ENCODE data around the gene SOX8.
"Not testable (repeated sequence)": the region's sequence is repeated elsewhere in the genome, so short reads cannot be mapped to it uniquely, and the experiment has no call there.

The SOX8 gene

GRCh38 chr16:947255-947921 lies 34.2 kb upstream of the SOX8 start:
- no peak overlapping the region for H3K4me3 ChIP-seq (ENCODE audit: low read depth, low read length, poor library complexity, severe bottlenecking)
- H3K79me2 ChIP-seq (ENCODE audit: insufficient read depth, low read length), result no peaks in the 10 kb centered on the region
- H3K4me1 ChIP-seq (ENCODE audit: insufficient read depth, low read length, severe bottlenecking), result no peaks in the 10 kb centered on the region
- H3K9me3 ChIP-seq (ENCODE audit: low read length), result no peaks in the 10 kb centered on the region; the same call in 1 of the 2 replicates
- TF ChIP-seq CTCF (IDR thresholded peaks at IDR 0.05; ENCODE audit: low read length) (no peak), EZH2 (IDR thresholded peaks at IDR 0.05; ENCODE audit: borderline replicate concordance, low read length) (no peak)
- no peaks in the 10 kb centered on the region for H4K20me1 ChIP-seq (ENCODE audit: insufficient read depth, low read length)
- H3K36me3 ChIP-seq (ENCODE audit: insufficient read depth, low read length), result no peaks in the 10 kb centered on the region
- no peak overlapping the region for H3K27ac ChIP-seq (ENCODE audit: low read depth, low read length, poor library complexity, severe bottlenecking)
- H3K27me3 ChIP-seq (ENCODE audit: insufficient read depth, low read length), result no peaks in the 10 kb centered on the region
- no peak overlapping the region for H3K4me2 ChIP-seq (ENCODE audit: low read length)
- no peak overlapping the region for H2AFZ ChIP-seq (ENCODE audit: low read length)
- H3K9ac ChIP-seq (ENCODE audit: low read length), result no peak overlapping the region
- no peaks in the 10 kb centered on the region for H3K9me2 ChIP-seq (ENCODE audit: low read depth, low read length)
- H3F3A ChIP-seq (ENCODE audit: insufficient read depth, low read length), result no peaks in the 10 kb centered on the region

GRCh38 chr16:947922-948303 lies 33.7 kb upstream of the SOX8 start:
- not testable (repeated sequence) for H3F3A ChIP-seq (ENCODE audit: insufficient read depth, low read length); H3K4me2 ChIP-seq (ENCODE audit: low read length); H3K4me1 ChIP-seq (ENCODE audit: insufficient read depth, low read length, severe bottlenecking); H3K79me2 ChIP-seq (ENCODE audit: insufficient read depth, low read length); H3K36me3 ChIP-seq (ENCODE audit: insufficient read depth, low read length); H3K27ac ChIP-seq (ENCODE audit: low read depth, low read length, poor library complexity, severe bottlenecking); H3K9me3 ChIP-seq (ENCODE audit: low read length); H3K4me3 ChIP-seq (ENCODE audit: low read depth, low read length, poor library complexity, severe bottlenecking); H3K9ac ChIP-seq (ENCODE audit: low read length); H3K9me2 ChIP-seq (ENCODE audit: low read depth, low read length); H3K27me3 ChIP-seq (ENCODE audit: insufficient read depth, low read length); H4K20me1 ChIP-seq (ENCODE audit: insufficient read depth, low read length); H2AFZ ChIP-seq (ENCODE audit: low read length)

- H3K9ac ChIP-seq (ENCODE audit: low read length); H2AFZ ChIP-seq (ENCODE audit: low read length); H3K4me3 ChIP-seq (ENCODE audit: low read depth, low read length, poor library complexity, severe bottlenecking); H3F3A ChIP-seq (ENCODE audit: insufficient read depth, low read length); H3K9me2 ChIP-seq (ENCODE audit: low read depth, low read length); H3K9me3 ChIP-seq (ENCODE audit: low read length); H3K79me2 ChIP-seq (ENCODE audit: insufficient read depth, low read length); H3K27ac ChIP-seq (ENCODE audit: low read depth, low read length, poor library complexity, severe bottlenecking); H3K27me3 ChIP-seq (ENCODE audit: insufficient read depth, low read length); H3K4me1 ChIP-seq (ENCODE audit: insufficient read depth, low read length, severe bottlenecking); H4K20me1 ChIP-seq (ENCODE audit: insufficient read depth, low read length); H3K36me3 ChIP-seq (ENCODE audit: insufficient read depth, low read length); H3K4me2 ChIP-seq (ENCODE audit: low read length): not testable (repeated sequence)
Measured at GRCh38 chr16:948767-949166, 32.8 kb upstream of the SOX8 start.

GRCh38 chr16:950733-951573 lies 30.6 kb upstream of the SOX8 start:
- not testable (repeated sequence) for H4K20me1 ChIP-seq (ENCODE audit: insufficient read depth, low read length); H3K36me3 ChIP-seq (ENCODE audit: insufficient read depth, low read length); H3K4me1 ChIP-seq (ENCODE audit: insufficient read depth, low read length, severe bottlenecking); H3K9me2 ChIP-seq (ENCODE audit: low read depth, low read length); H3K9me3 ChIP-seq (ENCODE audit: low read length); H3K9ac ChIP-seq (ENCODE audit: low read length); H3K4me2 ChIP-seq (ENCODE audit: low read length); H3F3A ChIP-seq (ENCODE audit: insufficient read depth, low read length); H3K4me3 ChIP-seq (ENCODE audit: low read depth, low read length, poor library complexity, severe bottlenecking); H2AFZ ChIP-seq (ENCODE audit: low read length); H3K79me2 ChIP-seq (ENCODE audit: insufficient read depth, low read length); H3K27me3 ChIP-seq (ENCODE audit: insufficient read depth, low read length); H3K27ac ChIP-seq (ENCODE audit: low read depth, low read length, poor library complexity, severe bottlenecking)
